ENCODE data around the gene ERCC3.

The ERCC3 gene

GRCh38 chr2:127293748-127294562 is at the start of gene ERCC3:
Gene ERCC3 (minus strand): TSS chr2:127294144. CDS start chr2:127294081, 63 bp downstream.
- DNase-seq = peak; percentile 73 to 77

DNA sequence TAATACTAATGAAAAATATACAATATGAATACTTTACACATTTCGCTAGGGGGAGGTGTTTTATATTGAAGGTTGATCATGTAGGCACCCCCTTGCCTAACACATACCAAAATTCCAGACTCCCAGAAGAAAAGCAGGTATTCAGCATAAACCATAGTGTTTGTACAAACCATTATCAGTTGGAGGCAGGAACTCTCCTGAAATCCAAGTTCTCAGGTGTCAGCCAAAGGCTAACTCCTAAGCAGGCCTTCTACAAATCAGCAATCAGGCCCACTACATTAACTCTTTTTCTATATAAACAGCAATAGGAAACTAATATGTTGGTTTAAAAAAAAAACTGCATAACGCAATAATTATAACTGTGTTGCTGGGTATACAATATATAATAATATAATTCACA is 49.3 kb upstream of the ERCC3 start:
- DNase-seq = no peak

- DNase-seq = no peak
Observed at GRCh38 chr2:127342101-127342500, 48.2 kb upstream of the ERCC3 start.

DNA sequence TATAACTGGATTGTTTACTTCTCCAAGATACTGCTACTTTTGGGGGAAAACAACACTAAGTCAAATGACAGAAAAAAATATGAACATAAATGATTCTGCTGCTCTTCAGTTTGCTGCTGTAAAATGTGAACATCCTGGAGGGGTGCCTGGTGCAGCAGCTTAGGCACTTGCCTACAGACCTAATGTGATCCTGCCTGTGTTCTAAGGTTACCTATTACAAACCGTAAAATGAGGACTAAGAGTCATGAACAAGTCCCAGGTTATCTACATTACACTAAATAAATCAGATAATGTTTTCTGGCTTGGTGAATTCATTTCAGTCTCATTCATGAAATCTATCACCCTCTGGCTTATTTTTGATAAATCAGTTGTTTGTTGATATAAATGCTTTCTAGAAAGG is 38.4 kb upstream of the ERCC3 start:
- no peak for DNase-seq

GRCh38 chr2:127330753-127331152 is 36.8 kb upstream of the ERCC3 start:
- DNase-seq = no peak

- no peak for DNase-seq
Observed at GRCh38 chr2:127326289-127326945, 32.5 kb upstream of the ERCC3 start.

- no peak for DNase-seq
Observed at GRCh38 chr2:127324635-127325034, 30.7 kb upstream of the ERCC3 start.

GRCh38 chr2:127321303-127321702 is 27.4 kb upstream of the ERCC3 start:
- no peak for DNase-seq

DNA sequence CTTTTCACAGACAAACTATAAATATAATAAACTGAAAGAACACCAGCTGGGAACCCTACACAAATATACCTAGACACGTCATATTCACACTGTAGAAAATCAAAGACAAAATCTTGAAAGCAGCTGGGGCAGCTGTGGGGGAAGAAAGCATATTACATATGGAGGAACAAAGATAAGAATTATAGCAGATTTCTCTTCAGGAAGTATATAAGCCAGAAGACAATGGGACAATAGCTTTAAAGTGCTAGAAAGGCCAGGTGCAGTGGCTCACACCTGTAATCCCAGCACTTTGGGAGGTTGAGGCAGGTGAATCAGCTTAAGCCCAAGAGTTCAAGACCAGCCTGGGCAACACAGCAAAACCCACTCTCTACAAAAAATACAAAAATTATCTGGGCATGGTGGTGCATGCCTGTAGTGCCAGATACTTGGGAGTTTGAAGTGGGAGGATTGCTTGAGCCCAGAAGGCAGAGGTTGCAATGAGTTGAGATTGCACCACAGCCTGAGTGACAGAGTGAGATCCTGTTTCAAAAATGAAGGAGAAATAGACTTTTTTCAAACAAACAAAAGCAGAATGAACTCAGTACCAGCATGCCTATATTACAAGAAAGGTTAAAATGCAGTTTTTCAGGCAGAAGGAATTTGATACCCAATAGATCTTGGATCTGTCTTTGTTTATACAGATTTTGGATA is 26.8 kb upstream of the ERCC3 start:
- DNase-seq = no peak

DNA sequence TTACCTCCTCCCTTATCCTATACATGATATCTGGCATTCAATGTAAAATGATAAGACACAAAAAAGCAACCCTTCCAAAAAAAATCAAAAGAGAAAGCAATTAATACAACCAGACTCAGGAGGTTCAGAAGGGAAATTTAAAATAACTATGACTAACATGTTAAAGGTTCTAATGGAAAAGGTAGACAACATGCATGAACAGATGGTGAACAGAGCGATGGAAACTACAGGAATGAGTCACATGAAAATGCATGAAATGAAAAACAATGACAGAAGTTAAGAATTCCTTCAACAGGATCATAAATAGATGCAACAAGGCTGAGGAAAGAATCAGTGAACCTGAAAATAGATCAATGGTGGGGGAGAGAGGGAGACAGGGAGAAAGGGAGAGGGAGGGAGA is 26.1 kb upstream of the ERCC3 start:
- DNase-seq = no peak

DNA sequence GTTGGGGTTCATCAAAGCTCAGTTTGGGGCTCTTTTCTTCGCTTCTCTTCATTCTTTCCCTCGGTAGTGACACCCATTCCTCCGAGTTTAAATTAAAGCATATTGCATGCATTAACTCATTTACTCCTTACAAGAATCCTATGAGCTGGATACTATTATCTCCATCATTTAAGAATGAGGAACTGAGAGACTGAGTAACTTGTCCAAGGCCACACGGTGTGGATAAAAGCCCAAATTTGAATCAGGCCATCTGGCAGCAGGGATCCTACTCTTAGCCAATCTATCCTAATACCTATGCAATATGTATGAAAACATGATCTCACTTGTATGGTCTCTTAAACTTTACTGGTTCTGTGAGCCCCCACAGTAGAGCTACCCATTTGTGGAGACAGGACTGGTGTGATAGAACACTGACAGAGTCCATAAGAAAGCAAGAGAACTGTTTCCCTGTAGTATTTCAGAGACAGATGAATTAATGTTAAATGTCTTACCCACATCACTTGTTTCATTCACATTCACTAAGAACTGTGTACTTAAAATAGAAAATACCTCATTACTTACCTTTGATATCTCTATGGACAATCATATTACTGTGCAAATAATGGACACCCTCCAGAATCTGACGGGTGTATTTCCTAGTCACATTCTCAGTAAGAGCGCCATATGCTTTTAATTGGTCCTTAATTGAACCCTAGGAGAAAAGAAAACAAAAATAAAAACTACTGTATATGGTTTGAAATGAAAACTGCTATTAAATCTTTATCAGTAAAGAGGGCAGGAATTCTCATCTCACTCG is 20.4 kb upstream of the ERCC3 start:
- no peak for DNase-seq

- no peak for DNase-seq
Observed at GRCh38 chr2:127313406-127313805, 19.5 kb upstream of the ERCC3 start.

DNA sequence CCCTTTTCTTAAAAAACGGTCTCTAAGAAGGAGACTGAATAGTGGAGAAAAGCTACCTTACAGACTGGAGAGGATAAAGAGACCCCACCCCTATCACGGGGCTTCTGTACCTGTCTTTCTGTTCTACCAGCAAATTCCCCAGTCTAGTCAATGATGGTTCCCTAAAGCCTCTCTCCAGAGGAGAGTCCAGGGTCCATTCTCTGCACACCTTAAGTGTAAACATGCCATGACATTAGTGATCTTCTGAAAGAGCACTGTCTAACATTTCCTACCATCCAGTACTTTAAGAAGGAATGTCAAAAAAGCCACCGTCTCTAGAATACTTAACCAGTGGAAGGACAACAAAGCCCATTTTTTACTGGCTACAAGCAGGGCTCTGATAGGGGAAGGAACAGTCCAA is 17.0 kb upstream of the ERCC3 start:
- DNase-seq = no peak

- no peak for DNase-seq
Observed at GRCh38 chr2:127309468-127309867, 15.5 kb upstream of the ERCC3 start.

- no peak for DNase-seq
Observed at GRCh38 chr2:127308586-127309138, 14.7 kb upstream of the ERCC3 start.

- DNase-seq = no peak
Observed at GRCh38 chr2:127305990-127306585, 12.1 kb upstream of the ERCC3 start.

DNA sequence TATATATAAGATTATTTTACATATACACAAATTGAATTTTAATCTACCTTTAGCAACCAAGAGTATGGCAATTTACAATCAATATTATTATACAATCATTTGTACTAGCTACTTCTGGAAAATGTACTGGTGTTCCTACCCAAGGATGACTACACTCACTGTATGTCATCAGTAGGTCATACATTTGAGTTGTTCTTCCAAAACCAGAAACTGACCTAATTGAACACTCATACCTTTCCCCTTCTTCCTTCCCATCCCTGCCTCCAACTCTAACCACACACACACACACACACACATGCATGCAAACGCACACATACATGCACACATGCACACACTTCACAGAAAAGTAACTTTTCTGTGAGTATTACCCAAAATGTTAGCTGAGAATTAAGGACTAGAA is 8.2 kb upstream of the ERCC3 start:
- no peak for DNase-seq

DNA sequence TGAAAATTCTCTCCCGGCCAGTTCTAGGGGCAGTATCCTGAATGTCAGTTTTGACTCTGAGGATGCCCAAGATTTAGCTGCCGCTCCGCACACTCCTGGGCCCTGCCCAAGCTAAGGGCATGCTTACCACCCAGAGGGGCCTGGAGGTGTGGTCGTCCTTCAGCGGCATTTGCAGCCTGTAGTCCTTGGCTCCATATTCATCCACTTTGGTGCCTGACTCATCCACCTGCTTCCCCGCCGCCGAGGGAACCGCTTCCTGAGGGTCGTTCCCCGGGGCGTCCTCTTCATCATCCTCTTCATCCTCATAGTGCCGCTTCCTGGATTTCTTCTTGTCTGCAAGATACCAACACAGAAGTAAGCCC is 577 bp downstream of the ERCC3 start:
- DNase-seq = peak in 1 of 2 donors; percentile 12

- DNase-seq = no peak
Observed at GRCh38 chr2:127288274-127288673, 5.7 kb downstream of the ERCC3 start.

- DNase-seq = no peak
Observed at GRCh38 chr2:127283275-127283674, 10.7 kb downstream of the ERCC3 start.

DNA sequence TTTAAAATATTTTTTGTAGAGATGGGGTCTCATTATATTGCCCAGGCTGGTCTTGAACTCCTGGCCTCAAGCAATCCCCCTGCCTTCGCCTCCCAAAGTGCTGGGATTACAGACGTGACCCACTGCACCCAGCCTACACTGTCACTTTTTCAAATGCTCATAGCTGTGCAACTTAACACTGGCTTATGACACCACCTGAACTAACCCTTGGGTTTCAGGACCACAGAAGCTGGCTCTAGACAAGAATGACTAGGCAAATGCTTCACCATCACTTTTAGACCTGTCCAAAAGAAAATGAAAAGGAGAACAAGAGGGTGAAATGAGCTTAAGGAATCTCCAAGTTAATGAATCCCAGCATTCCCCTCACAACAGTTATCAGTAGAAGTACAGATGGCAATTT is 13.3 kb downstream of the ERCC3 start:
- no peak for DNase-seq

DNA sequence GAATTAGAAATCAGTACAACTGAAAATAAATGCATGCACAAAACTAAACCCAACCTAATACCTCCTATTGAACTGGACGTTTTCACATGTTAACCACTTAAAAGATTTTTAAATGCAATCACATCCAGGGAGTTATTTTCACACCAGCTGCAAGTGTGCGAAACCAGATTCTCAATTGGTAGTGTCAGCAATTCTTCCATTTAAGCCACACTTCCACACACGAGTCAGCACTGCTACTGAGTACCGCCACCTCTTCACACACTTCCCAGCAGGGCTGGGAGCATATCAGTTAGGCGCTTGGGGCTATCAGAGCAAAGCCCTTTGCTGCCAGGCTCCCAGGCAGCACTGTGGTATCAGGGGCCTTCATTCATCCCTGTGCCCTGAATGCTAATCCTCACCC is 14.2 kb downstream of the ERCC3 start:
- no peak for DNase-seq
